ENCODE data around the gene MCF2L. TPM values are rescaled to one million over a fixed set of nuclear protein-coding genes. Genes with fewer than 3 reads are reported as not detected.

Gene MCF2L
- polyA plus RNA-seq, 1 donor (not counting 4 experiments of a cell fraction or from before 2014, with no cell fraction given) = 0.14 TPM

GRCh38 chr13:113062691-113063090 lies 93.7 kb downstream of the MCF2L start:
- Histone ChIP-seq H3K27me3 (ENCODE audit: control insufficient read depth, extremely low read depth, insufficient read depth, low read length) (no peaks in the 10 kb centered on the region), H3K4me1 (ENCODE audit: control insufficient read depth, extremely low read depth, insufficient read depth, low read length) (no peaks in the 10 kb centered on the region), H3K36me3 (ENCODE audit: control insufficient read depth in 2 of 2, extremely low read depth in 1 of 2, insufficient read depth in 2 of 2, low read length in 2 of 2) (no peaks in the 10 kb centered on the region), H3K9me1 (ENCODE audit: control insufficient read depth, extremely low read depth, insufficient read depth, low read length) (no peaks in the 10 kb centered on the region), H3K4me3 (ENCODE audit: control insufficient read depth in 2 of 3, extremely low read depth in 1 of 3, insufficient read depth in 2 of 3, low read depth in 1 of 3, low read length in 3 of 3) (no peak overlapping the region), H3K79me2 (ENCODE audit: control insufficient read depth, insufficient read depth, low read length) (no peaks in the 10 kb centered on the region), H4K20me1 (ENCODE audit: control insufficient read depth, extremely low read depth, insufficient read depth, low read length) (no peaks in the 10 kb centered on the region), H3K4me2 (ENCODE audit: control insufficient read depth, extremely low read depth, insufficient read depth, low read depth, low read length) (no peak overlapping the region), H3K9ac (ENCODE audit: control insufficient read depth, extremely low read depth, insufficient read depth, low read length) (no peak overlapping the region), H3K27ac (ENCODE audit: control insufficient read depth, insufficient read depth, low read length) (no peak overlapping the region), H3K9me3 (ENCODE audit: control insufficient read depth, low read depth, low read length) (peaks cover 4% of the 10 kb centered on the region), H2AFZ (ENCODE audit: control insufficient read depth, low read length) (no peak overlapping the region)
- dilution Hi-C loops (cut with MboI; ENCODE audit: extremely low pct_ligation_motif_present, low sequenced_read_pairs) = no loop called here
- FAIRE-seq = no peak
- TF ChIP-seq CTCF (optimal IDR thresholded peaks at IDR 0.05 in 1 of 3, IDR thresholded peaks at IDR 0.05 in 1 of 3, conservative IDR thresholded peaks at IDR 0.05 in 1 of 3; ENCODE audit: extremely low read depth in 1 of 3, insufficient read depth in 2 of 3, low read length in 3 of 3) (no peak), EZH2 (IDR thresholded peaks at IDR 0.05; ENCODE audit: low read length) (no peak)
- DNase-seq (ENCODE audit: low read depth, low spot score) = no peak

GRCh38 chr13:113063091-113063491 lies 94.1 kb downstream of the MCF2L start:
- Histone ChIP-seq H3K9me3 (ENCODE audit: control insufficient read depth, low read depth, low read length) (peaks cover 3% of the 10 kb centered on the region), H3K9me1 (ENCODE audit: control insufficient read depth, extremely low read depth, insufficient read depth, low read length) (no peaks in the 10 kb centered on the region), H3K4me1 (ENCODE audit: control insufficient read depth, extremely low read depth, insufficient read depth, low read length) (no peaks in the 10 kb centered on the region), H3K27ac (ENCODE audit: control insufficient read depth, insufficient read depth, low read length) (no peak overlapping the region), H3K36me3 (ENCODE audit: control insufficient read depth in 2 of 2, extremely low read depth in 1 of 2, insufficient read depth in 2 of 2, low read length in 2 of 2) (no peaks in the 10 kb centered on the region), H3K79me2 (ENCODE audit: control insufficient read depth, insufficient read depth, low read length) (no peaks in the 10 kb centered on the region), H3K4me2 (ENCODE audit: control insufficient read depth, extremely low read depth, insufficient read depth, low read depth, low read length) (no peak overlapping the region), H4K20me1 (ENCODE audit: control insufficient read depth, extremely low read depth, insufficient read depth, low read length) (no peaks in the 10 kb centered on the region), H3K9ac (ENCODE audit: control insufficient read depth, extremely low read depth, insufficient read depth, low read length) (no peak overlapping the region), H2AFZ (ENCODE audit: control insufficient read depth, low read length) (no peak overlapping the region), H3K4me3 (ENCODE audit: control insufficient read depth in 2 of 3, extremely low read depth in 1 of 3, insufficient read depth in 2 of 3, low read depth in 1 of 3, low read length in 3 of 3) (no peak overlapping the region), H3K27me3 (ENCODE audit: control insufficient read depth, extremely low read depth, insufficient read depth, low read length) (no peaks in the 10 kb centered on the region)
- no peak for DNase-seq (ENCODE audit: low read depth, low spot score)
- no peak for TF ChIP-seq CTCF (optimal IDR thresholded peaks at IDR 0.05 in 1 of 3, IDR thresholded peaks at IDR 0.05 in 1 of 3, conservative IDR thresholded peaks at IDR 0.05 in 1 of 3; ENCODE audit: extremely low read depth in 1 of 3, insufficient read depth in 2 of 3, low read length in 3 of 3)
- no peak for TF ChIP-seq EZH2 (IDR thresholded peaks at IDR 0.05; ENCODE audit: low read length)
- dilution Hi-C loops (cut with MboI; ENCODE audit: extremely low pct_ligation_motif_present, low sequenced_read_pairs) = no loop called here
- no peak for FAIRE-seq

All from keratinocyte (primary cell).